Endodermal cell (in vitro differentiated cells): ENCODE data around the gene FAM241B. TPM values are rescaled to one million over a fixed set of nuclear protein-coding genes. Genes with fewer than 3 reads are reported as not detected.

Experiments used
- DNase-seq: peaks from one replicate; pipeline ENCODE4 v3.0.0-alpha.2; 2017
- H3K27ac ChIP-seq: 2 replicates; pipeline ENCODE4 v1.5.1; 2013; ENCODE audit warnings: mild to moderate bottlenecking, low read depth, low read length, moderate library complexity
- H3K27me3 ChIP-seq: 2 replicates; pipeline ENCODE4 v1.6.1; 2013; ENCODE audit warnings: mild to moderate bottlenecking, low read length, moderate library complexity; ENCODE audit not compliant: insufficient read depth, control insufficient read depth, poor library complexity, severe bottlenecking
- H3K36me3 ChIP-seq: 2 replicates; pipeline ENCODE4 v1.7.0; 2013; ENCODE audit warnings: mild to moderate bottlenecking, low read length, moderate library complexity; ENCODE audit not compliant: control insufficient read depth, insufficient read depth
- H3K4me1 ChIP-seq: one replicate; pipeline ENCODE4 v1.7.0; 2013; ENCODE audit warnings: low read length; ENCODE audit not compliant: control insufficient read depth, insufficient read depth
- H3K4me3 ChIP-seq: 2 replicates; pipeline ENCODE4 v1.5.1; 2013; ENCODE audit warnings: mild to moderate bottlenecking, low read length, moderate library complexity
- H3K9ac ChIP-seq: 2 replicates; pipeline ENCODE4 v1.6.1; 2013; ENCODE audit warnings: mild to moderate bottlenecking, low read length, moderate library complexity; ENCODE audit not compliant: poor library complexity, severe bottlenecking; ENCODE audit errors: extremely low read depth
- H3K9me3 ChIP-seq: 2 replicates; pipeline ENCODE4 v1.6.1; 2013; ENCODE audit warnings: mild to moderate bottlenecking, low read length, moderate library complexity; ENCODE audit not compliant: control insufficient read depth
- H3K27ac Mint-ChIP-seq: 2 replicates; pipeline ENCODE4 v1.8.0; 2020; ENCODE audit warnings: mixed read lengths
- H3K27me3 Mint-ChIP-seq: 2 replicates; pipeline ENCODE4 v1.8.0; 2021; ENCODE audit warnings: mild to moderate bottlenecking, mixed read lengths; ENCODE audit not compliant: insufficient read depth
- H3K36me3 Mint-ChIP-seq: 2 replicates; pipeline ENCODE4 v1.8.0; 2020; ENCODE audit warnings: low read depth, mixed read lengths
- H3K4me1 Mint-ChIP-seq: 2 replicates; pipeline ENCODE4 v1.8.0; 2020; ENCODE audit warnings: mixed read lengths
- H3K4me3 Mint-ChIP-seq: 2 replicates; pipeline ENCODE4 v1.8.0; 2020; ENCODE audit warnings: mild to moderate bottlenecking, moderate library complexity, mixed read lengths
- H3K9me3 Mint-ChIP-seq: 2 replicates; pipeline ENCODE4 v1.8.0; 2020; ENCODE audit warnings: mild to moderate bottlenecking, mixed read lengths
- CTCF ChIP-seq: fragments of 200-600 bp; sonication (generic); conservative IDR thresholded peaks from 2 replicates; pipeline ENCODE4 v1.5.0; 2021; ENCODE audit warnings: antibody characterized with exemption, mild to moderate bottlenecking
- WGBS, 2 experiments: methylation state at CpG; one replicate each; pipeline versions ENCODE4 v1.1.5 to v1.1.7; 2013; ENCODE audit warnings: missing lambda C conversion rate in 2 of 2, mixed read lengths in 1 of 2; ENCODE audit not compliant: insufficient coverage in 1 of 2, insufficient read length in 1 of 2; 5-methylcytosine and 5-hydroxymethylcytosine counted together
- total RNA-seq, 2 donors: library from RNA; stranded (reverse); fragmentation: NEBNext Ultra II Directional in 1 of 2; extraction: Animal tissue kit (Norgen Biotek cat#: 25700) in 1 of 2; gene quantifications; 2 replicates in 1 of 2; 3 replicates in 1 of 2; pipeline ENCODE4 v1.2.1, GENCODE V29; 2021

The FAM241B gene
- total RNA-seq, 2 donors from 2014 or later = 27.1 to 42.0 TPM

DNA sequence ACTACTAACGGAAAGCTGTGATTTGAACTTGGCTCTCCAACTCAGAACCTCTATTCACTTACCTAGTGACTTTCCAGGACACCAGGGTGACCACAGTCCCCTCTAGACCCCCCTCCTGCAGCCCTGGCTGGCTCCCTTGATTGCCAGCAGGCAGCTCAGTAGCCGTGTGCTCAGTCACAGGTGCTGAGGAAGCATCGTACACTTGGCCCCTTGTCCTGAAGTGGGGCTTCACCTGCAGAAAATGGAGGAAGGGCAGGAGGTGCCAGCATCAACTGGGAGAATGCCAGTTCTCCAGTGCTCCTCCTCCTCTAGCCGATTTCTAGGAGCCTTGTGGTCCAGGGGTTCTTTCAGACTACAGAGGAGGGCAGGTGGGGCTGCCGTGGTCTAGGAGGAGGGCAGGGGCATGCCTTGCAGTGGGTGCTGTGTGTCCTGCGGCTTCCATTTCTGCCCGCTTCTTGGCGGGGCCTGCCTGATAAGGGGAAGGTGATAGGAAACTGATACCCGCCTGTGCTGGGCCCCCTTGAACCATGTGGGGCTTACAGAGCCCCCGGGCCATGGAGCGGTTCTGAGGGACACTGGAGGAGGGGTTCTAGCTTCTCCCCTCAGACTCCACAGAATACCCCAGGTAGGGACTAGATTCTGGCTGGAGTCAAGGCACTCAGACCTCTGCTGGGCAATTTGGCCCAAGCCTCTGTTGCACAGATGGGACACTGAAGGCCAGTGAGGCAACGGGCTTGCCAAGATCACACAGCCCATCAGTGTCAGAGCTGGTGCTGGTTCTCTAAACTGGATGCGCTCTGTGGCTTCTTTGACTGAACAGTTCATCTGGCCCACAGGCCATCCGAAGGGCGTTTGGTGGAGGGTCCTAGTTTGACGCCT is 14.0 kb downstream of the FAM241B start:
- Histone ChIP-seq H3K36me3 (no peaks in the 10 kb centered on the region), H3K27me3 (peaks cover 6% of the 10 kb centered on the region), H3K4me1 (peaks cover 3% of the 10 kb centered on the region), H3K9ac (no peak overlapping the region), H3K4me3 (no peak overlapping the region), H3K27ac (no peak overlapping the region), H3K9me3 (no peaks in the 10 kb centered on the region)
- Mint-ChIP-seq H3K27me3 (peaks cover 21% of the 10 kb centered on the region), H3K4me3 (no peak overlapping the region), H3K27ac (no peak overlapping the region), H3K9me3 (no peaks in the 10 kb centered on the region), H3K36me3 (no peaks in the 10 kb centered on the region), H3K4me1 (peaks cover 10% of the 10 kb centered on the region)
- WGBS, 2 experiments = 59 to 79% methylated on average over 7 to 16 of the region's 16 CpGs
- no peak for TF ChIP-seq CTCF
- no peak for DNase-seq

DNA sequence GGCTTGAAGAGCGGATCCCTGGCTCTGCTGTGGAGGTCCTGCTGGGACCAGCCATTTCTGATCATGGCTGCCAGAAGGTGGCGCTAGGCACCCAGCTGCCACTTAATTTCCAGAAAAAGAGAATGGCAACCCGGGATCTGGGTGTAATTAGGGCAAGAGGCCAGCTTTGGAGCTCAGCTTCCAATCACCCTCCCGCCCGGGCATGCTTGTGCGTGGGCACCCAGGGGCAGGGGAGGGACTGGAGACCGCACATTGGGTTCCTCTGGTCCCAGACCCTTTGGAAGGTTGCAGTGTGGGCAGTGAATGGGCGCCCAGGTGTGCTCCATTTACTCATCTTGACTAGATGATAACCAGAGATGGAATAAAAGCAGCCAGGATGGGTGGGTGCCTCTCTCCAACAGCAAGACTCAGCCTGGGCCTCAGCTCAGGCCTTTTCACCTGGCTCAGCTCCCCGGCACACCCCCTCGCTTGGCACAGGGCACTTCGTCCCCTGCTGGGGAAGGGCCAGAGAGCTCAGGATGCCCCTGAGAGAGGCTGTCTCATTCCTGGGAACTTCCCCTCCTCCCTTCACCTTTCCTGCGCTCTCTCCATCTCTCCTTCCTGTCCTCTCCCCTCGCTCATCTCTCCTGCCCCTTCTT is 14.7 kb downstream of the FAM241B start:
- Mint-ChIP-seq H3K4me1 (peaks cover 11% of the 10 kb centered on the region), H3K27ac (no peak overlapping the region), H3K36me3 (no peaks in the 10 kb centered on the region), H3K27me3 (peaks cover 21% of the 10 kb centered on the region), H3K9me3 (no peaks in the 10 kb centered on the region), H3K4me3 (no peak overlapping the region)
- peaks cover 6% of the 10 kb centered on the region for H3K27me3 ChIP-seq
- no peak overlapping the region for H3K27ac ChIP-seq
- no peaks in the 10 kb centered on the region for H3K9me3 ChIP-seq
- no peak overlapping the region for H3K9ac ChIP-seq
- no peaks in the 10 kb centered on the region for H3K36me3 ChIP-seq
- peak; percentile 94 for DNase-seq
- WGBS, 2 experiments = 55 to 73% methylated on average over 2 to 13 of the region's 13 CpGs
- H3K4me1 ChIP-seq = peaks cover 3% of the 10 kb centered on the region
- H3K4me3 ChIP-seq = no peak overlapping the region
- TF ChIP-seq CTCF = peak; percentile 95

- Mint-ChIP-seq H3K36me3 (no peaks in the 10 kb centered on the region), H3K27ac (no peak overlapping the region), H3K27me3 (peaks cover 21% of the 10 kb centered on the region), H3K4me1 (peaks cover 13% of the 10 kb centered on the region), H3K9me3 (no peaks in the 10 kb centered on the region), H3K4me3 (no peak overlapping the region)
- H3K9ac ChIP-seq = no peak overlapping the region
- H3K9me3 ChIP-seq = no peaks in the 10 kb centered on the region
- H3K4me3 ChIP-seq = no peak overlapping the region
- no peaks in the 10 kb centered on the region for H3K36me3 ChIP-seq
- peaks cover 6% of the 10 kb centered on the region for H3K27me3 ChIP-seq
- H3K27ac ChIP-seq = peak overlapping the region; percentile 81
- peak; percentile 51 for DNase-seq
- 81 to 90% methylated on average over 9 to 24 of the region's 24 CpGs for WGBS, 2 experiments
- peaks cover 3% of the 10 kb centered on the region for H3K4me1 ChIP-seq
- no peak for TF ChIP-seq CTCF
Observed at GRCh38 chr10:69645296-69646184, 15.5 kb downstream of the FAM241B start.
